22Rv1 (cell line): Measurements from ENCODE around the gene CDC42.
A peak's percentile ranks its signal among the peaks of the same experiment; 100 is the strongest.

ENCODE experiments used
- H3K27ac ChIP-seq: fragments of 450-650 bp; 2 replicates; pipeline ENCODE4 v1.5.1; 2017
- ZFX ChIP-seq: fragments of 450-650 bp; IDR thresholded peaks from 2 replicates; pipeline ENCODE4 v1.6.1; 2017; ENCODE audit warnings: antibody characterized with exemption, borderline replicate concordance
- TF ChIP-seq, protein P1 (sequence below): fragments of 450-650 bp; IDR thresholded peaks from 2 replicates; pipeline ENCODE4 v1.5.1; 2017; ENCODE audit warnings: mild to moderate bottlenecking

CDC42 gene

DNA sequence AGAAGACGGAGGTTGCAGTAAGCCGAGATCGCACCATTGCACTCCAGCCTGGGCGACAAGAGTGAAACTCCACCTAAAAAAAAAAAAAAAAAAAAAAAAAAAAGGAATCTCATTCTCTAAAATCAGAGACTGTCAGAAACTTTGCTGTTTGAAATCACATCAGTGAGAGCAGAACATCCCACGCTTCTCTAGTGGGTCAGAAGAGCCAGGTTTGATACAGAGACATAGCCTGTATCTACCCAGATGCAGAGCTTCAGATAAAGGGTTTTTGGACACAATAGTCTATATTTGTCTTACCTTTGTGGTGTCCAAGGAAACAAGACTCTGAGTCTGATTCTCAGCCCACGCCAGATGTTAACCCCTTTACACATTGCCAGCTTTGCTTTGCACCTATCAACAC is 31.4 kb upstream of the CDC42 start:
- no peak for TF ChIP-seq ZFX
- TF ChIP-seq, protein P1, sequence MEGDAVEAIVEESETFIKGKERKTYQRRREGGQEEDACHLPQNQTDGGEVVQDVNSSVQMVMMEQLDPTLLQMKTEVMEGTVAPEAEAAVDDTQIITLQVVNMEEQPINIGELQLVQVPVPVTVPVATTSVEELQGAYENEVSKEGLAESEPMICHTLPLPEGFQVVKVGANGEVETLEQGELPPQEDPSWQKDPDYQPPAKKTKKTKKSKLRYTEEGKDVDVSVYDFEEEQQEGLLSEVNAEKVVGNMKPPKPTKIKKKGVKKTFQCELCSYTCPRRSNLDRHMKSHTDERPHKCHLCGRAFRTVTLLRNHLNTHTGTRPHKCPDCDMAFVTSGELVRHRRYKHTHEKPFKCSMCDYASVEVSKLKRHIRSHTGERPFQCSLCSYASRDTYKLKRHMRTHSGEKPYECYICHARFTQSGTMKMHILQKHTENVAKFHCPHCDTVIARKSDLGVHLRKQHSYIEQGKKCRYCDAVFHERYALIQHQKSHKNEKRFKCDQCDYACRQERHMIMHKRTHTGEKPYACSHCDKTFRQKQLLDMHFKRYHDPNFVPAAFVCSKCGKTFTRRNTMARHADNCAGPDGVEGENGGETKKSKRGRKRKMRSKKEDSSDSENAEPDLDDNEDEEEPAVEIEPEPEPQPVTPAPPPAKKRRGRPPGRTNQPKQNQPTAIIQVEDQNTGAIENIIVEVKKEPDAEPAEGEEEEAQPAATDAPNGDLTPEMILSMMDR: no peak

DNA sequence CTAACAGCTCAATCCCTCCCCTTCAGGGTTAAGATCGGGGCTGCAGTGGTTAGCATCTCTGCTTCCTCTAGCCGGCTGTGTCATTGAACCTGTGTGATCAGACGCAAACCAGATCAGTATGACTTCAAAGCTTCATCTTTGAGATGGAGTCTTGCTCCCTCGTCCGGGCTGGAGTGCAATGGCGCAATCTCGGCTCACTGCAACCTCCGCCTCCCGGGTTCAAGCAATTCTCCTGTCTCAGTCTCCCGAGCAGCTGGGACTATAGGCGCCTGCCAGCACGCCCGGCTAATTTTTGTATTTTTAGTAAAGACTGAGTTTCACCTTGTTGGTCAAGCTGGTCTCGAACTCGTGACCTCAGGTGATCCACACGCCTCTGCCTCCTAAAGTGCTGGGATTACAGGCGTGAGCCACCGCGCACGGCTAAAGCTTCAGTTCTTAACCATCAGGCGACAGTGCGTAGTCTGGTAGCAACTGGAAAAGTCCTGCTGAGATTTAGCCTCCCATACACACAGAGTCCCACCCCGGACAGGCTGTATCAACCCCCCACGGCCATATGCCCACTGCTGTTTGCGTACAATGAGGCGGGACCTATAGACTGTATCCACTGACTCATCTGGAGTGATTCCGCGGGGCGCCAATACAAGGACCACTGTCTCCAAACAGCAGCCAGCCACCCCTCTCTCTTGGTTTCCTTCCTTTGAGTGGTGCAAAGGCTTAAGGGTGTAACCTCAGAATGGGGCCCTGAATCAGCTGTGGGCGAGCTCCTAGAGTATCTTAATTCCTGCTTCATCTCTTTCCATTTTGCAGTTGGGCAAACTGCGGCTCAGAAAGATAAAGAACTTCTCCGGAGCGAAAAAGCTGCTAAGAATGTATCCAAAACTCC is 27.8 kb upstream of the CDC42 start:
- TF ChIP-seq, protein P1: peak; percentile 29
- no peak for TF ChIP-seq ZFX

More for the DNA sequence above, 31.4 kb upstream of the CDC42 start:
- no peak overlapping the region for H3K27ac ChIP-seq

DNA sequence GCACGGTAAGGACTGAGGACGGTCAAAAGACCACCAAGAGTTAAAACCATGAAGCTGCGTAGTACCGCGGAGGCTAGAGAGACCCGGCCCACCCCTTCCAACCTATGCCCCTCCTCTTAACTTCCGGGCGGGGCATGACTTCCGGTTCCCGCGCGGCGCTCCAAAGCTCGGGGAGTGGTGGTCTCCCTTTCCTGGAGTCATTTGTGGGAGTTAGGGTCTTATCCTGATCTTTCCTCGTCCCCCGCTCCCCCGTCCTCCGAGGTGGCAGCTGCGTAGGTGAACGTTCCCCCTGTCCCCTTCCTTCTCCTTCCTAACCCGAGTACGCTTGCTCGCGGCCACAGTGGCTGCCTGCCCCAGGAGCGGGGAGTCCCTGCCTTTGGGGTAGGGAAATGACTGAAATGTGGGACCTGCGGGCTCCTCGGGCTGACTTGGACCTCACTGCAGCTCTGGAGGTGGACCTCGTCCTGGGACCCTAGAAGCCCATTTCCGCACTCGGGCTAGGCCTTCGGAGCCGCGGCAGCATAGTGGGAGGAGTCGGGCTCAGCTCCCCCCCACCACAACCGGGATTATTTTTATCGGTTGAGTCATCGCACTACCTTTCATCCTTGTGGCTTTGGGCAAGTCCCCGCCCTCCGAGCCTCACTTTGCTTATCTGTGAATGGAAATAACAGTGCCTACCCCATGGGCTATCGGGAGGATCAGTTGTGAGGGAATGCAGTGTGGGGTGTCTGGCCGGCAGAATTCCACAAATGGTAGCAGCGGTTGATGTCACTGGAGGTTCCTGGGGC is 26.9 kb upstream of the CDC42 start:
- peak overlapping the region; percentile 87 for H3K27ac ChIP-seq
- TF ChIP-seq, protein P1: no peak
- TF ChIP-seq ZFX: no peak

More for the DNA sequence above, 27.8 kb upstream of the CDC42 start:
- H3K27ac ChIP-seq: peak overlapping the region; percentile 87

DNA sequence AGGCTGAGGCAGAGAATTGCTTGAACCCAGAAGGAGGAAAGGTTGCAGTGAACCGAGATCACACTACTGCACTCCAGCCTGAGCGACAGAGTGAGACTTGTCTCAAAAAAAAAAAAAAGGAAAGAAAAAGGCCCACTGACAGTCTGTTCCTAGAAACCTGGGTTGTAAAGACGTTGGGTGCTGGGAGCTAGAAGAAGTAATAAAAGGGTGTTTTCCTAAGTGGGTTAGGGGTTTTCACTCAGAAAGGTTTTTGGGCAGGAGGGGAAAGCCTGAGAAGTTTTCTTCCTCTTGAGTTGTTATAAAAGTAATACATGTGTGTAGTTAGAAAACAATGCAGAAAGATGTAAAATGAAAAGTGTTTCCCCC is 25.6 kb upstream of the CDC42 start:
- no peak for TF ChIP-seq ZFX
- TF ChIP-seq, protein P1: no peak
- H3K27ac ChIP-seq: peak overlapping the region; percentile 87; the same call in 1 of the 2 replicates

DNA sequence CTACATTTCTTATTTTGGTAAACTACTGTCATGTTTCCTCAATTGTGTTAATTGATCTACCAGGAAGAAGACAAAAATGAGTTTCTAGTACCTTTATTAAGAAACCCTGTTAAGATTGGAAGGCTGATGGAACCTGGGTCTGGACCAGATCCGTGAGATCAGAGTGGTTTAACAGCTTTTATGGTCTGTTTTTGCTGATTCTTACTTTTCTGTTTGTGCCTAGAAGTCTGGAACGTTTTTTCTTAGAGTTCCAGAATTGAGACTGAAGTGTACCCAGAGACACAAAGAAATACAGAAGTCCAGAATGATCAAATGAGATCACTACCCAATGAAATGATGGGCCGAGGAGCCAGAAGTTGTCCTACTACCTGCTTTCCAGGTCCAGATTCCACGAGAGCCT is 22.5 kb upstream of the CDC42 start:
- TF ChIP-seq, protein P1: no peak
- TF ChIP-seq ZFX: no peak

DNA sequence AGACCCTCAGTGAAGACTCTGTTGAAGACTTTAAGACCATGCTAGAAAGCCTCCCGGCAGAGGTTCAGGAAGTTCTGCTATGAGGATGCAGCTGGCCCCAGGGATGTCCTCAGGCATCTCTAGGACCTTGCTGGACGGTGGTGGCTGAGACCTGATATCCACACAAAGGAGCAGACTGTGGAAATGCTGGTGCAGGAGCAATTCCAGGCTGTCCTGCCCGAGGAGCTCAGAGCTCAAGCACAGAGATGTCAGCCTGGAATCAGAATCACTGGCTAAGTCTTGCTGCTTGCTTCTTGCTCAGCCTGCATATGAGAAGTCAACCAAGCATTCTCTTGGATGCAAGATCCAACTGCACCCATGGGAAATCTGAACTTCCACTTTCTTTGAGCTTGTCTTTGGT is 22.0 kb upstream of the CDC42 start:
- TF ChIP-seq, protein P1: no peak
- no peak for TF ChIP-seq ZFX

More for the DNA sequence above, 22.5 kb upstream of the CDC42 start:
- H3K27ac ChIP-seq: no peak overlapping the region

More for the DNA sequence above, 22.0 kb upstream of the CDC42 start:
- H3K27ac ChIP-seq: no peak overlapping the region
